Measurements from ENCODE around the gene FHOD3.

The FHOD3 gene

GRCh38 chr18:36411745-36412168 lies 114.2 kb downstream of the FHOD3 start:
- no peak for DNase-seq (ENCODE audit: low read depth)

GRCh38 chr18:36412778-36413177 lies 115.3 kb downstream of the FHOD3 start:
- DNase-seq (ENCODE audit: low read depth) = no peak

- DNase-seq (ENCODE audit: low read depth) = no peak
Observed at GRCh38 chr18:36415171-36415570, 117.7 kb downstream of the FHOD3 start.

GRCh38 chr18:36415625-36416024 lies 118.1 kb downstream of the FHOD3 start:
- no peak for DNase-seq (ENCODE audit: low read depth)

GRCh38 chr18:36419188-36419899 lies 121.8 kb downstream of the FHOD3 start:
- no peak for DNase-seq (ENCODE audit: low read depth)

GRCh38 chr18:36419900-36420531 lies 122.5 kb downstream of the FHOD3 start:
- DNase-seq (ENCODE audit: low read depth) = no peak

- DNase-seq (ENCODE audit: low read depth) = no peak
Observed at GRCh38 chr18:36420826-36421225, 123.3 kb downstream of the FHOD3 start.

- no peak for DNase-seq (ENCODE audit: low read depth)
Observed at GRCh38 chr18:36424741-36425142, 127.2 kb downstream of the FHOD3 start.

GRCh38 chr18:36427369-36427768 lies 129.9 kb downstream of the FHOD3 start:
- no peak for DNase-seq (ENCODE audit: low read depth)

GRCh38 chr18:36427831-36428230 lies 130.3 kb downstream of the FHOD3 start:
- DNase-seq (ENCODE audit: low read depth) = no peak

- no peak for DNase-seq (ENCODE audit: low read depth)
Observed at GRCh38 chr18:36428431-36429029, 131.0 kb downstream of the FHOD3 start.

- DNase-seq (ENCODE audit: low read depth) = no peak
Observed at GRCh38 chr18:36432880-36433555, 135.5 kb downstream of the FHOD3 start.

- DNase-seq (ENCODE audit: low read depth) = no peak
Observed at GRCh38 chr18:36436387-36436786, 138.9 kb downstream of the FHOD3 start.

- DNase-seq (ENCODE audit: low read depth) = no peak
Observed at GRCh38 chr18:36440614-36441013, 143.1 kb downstream of the FHOD3 start.

- DNase-seq (ENCODE audit: low read depth) = peak; percentile 34
Observed at GRCh38 chr18:36441426-36442240, 144.1 kb downstream of the FHOD3 start.

GRCh38 chr18:36442717-36443116 lies 145.2 kb downstream of the FHOD3 start:
- no peak for DNase-seq (ENCODE audit: low read depth)

GRCh38 chr18:36446059-36446458 lies 148.5 kb downstream of the FHOD3 start:
- DNase-seq (ENCODE audit: low read depth) = no peak

- no peak for DNase-seq (ENCODE audit: low read depth)
Observed at GRCh38 chr18:36448384-36449290, 151.1 kb downstream of the FHOD3 start.

- no peak for DNase-seq (ENCODE audit: low read depth)
Observed at GRCh38 chr18:36449451-36449850, 151.9 kb downstream of the FHOD3 start.

GRCh38 chr18:36450264-36450663 lies 152.8 kb downstream of the FHOD3 start:
- DNase-seq (ENCODE audit: low read depth) = no peak

All from HS-5 (cell line).